ENCODE results near the gene ORC4.

The ORC4 gene

GRCh38 chr2:148028781-148029180 lies 8.2 kb upstream of the ORC4 start:
- TF ChIP-seq CTCF (IDR thresholded peaks at IDR 0.05; ENCODE audit: insufficient read depth, missing control alignments): no peak
- FAIRE-seq (no peak), DNase-seq (ENCODE audit: insufficient read length, low spot score) (no peak)

GRCh38 chr2:148027822-148028221 lies 7.3 kb upstream of the ORC4 start:
- DNase-seq (ENCODE audit: insufficient read length, low spot score) (no peak), FAIRE-seq (no peak)
- TF ChIP-seq CTCF (IDR thresholded peaks at IDR 0.05; ENCODE audit: insufficient read depth, missing control alignments): no peak

GRCh38 chr2:148026573-148026972 lies 6.0 kb upstream of the ORC4 start:
- TF ChIP-seq CTCF (IDR thresholded peaks at IDR 0.05; ENCODE audit: insufficient read depth, missing control alignments): no peak
- DNase-seq (ENCODE audit: insufficient read length, low spot score) (no peak), FAIRE-seq (no peak)

GRCh38 chr2:148023861-148024260 lies 3.3 kb upstream of the ORC4 start:
- TF ChIP-seq CTCF (IDR thresholded peaks at IDR 0.05; ENCODE audit: insufficient read depth, missing control alignments): no peak
- no peak for FAIRE-seq
- no peak for DNase-seq (ENCODE audit: insufficient read length, low spot score)

- FAIRE-seq (no peak), DNase-seq (ENCODE audit: insufficient read length, low spot score) (no peak)
- no peak for TF ChIP-seq CTCF (IDR thresholded peaks at IDR 0.05; ENCODE audit: insufficient read depth, missing control alignments)
Observed at GRCh38 chr2:148022882-148023281, 2.3 kb upstream of the ORC4 start.

GRCh38 chr2:148022351-148022750 lies 1.8 kb upstream of the ORC4 start:
- FAIRE-seq (no peak), DNase-seq (ENCODE audit: insufficient read length, low spot score) (no peak)
- no peak for TF ChIP-seq CTCF (IDR thresholded peaks at IDR 0.05; ENCODE audit: insufficient read depth, missing control alignments)

- no peak for TF ChIP-seq CTCF (IDR thresholded peaks at IDR 0.05; ENCODE audit: insufficient read depth, missing control alignments)
- FAIRE-seq (no peak), DNase-seq (ENCODE audit: insufficient read length, low spot score) (no peak)
Observed at GRCh38 chr2:148021886-148022285, 1.3 kb upstream of the ORC4 start.

Measured in D721Med (cell line).